MM.1S (cell line): ENCODE data around the gene ZFTA.

ENCODE experiments used
- DNase-seq: peaks from one replicate; pipeline ENCODE4 v3.0.0-alpha.2; 2015
- H2AFZ ChIP-seq: fragments of 300-600 bp; sonication (generic); 2 replicates; pipeline ENCODE4 v1.6.0; 2016; ENCODE audit warnings: antibody characterized with exemption, low read length
- H3F3A ChIP-seq: fragments of 300-600 bp; sonication (generic); 2 replicates; pipeline ENCODE4 v1.6.1; 2016; ENCODE audit warnings: mild to moderate bottlenecking, antibody characterized with exemption, low read length, moderate library complexity, mixed read lengths; ENCODE audit not compliant: insufficient read depth
- H3K27ac ChIP-seq: fragments of 300-600 bp; sonication (generic); 2 replicates; pipeline ENCODE4 v1.5.1; 2016; ENCODE audit warnings: mild to moderate bottlenecking, low read length
- H3K27me3 ChIP-seq: fragments of 300-600 bp; sonication (generic); replicated peaks from 2 replicates; pipeline ENCODE4 v1.6.0; 2016; ENCODE audit warnings: low read length; ENCODE audit not compliant: insufficient read depth
- H3K36me3 ChIP-seq: fragments of 300-600 bp; sonication (generic); replicated peaks from 2 replicates; pipeline ENCODE4 v1.6.1; 2016; ENCODE audit warnings: mild to moderate bottlenecking, low read length, mixed read lengths; ENCODE audit not compliant: insufficient read depth
- H3K4me1 ChIP-seq: fragments of 300-600 bp; sonication (generic); 2 replicates; pipeline ENCODE4 v1.6.1; 2016; ENCODE audit warnings: low read length, mixed read lengths
- H3K4me2 ChIP-seq: fragments of 300-600 bp; sonication (generic); 2 replicates; pipeline ENCODE4 v1.6.0; 2016; ENCODE audit warnings: low read depth, low read length
- H3K4me3 ChIP-seq: fragments of 300-600 bp; sonication (generic); 2 replicates; pipeline ENCODE4 v1.5.1; 2016; ENCODE audit warnings: low read length, mixed read lengths
- H3K79me2 ChIP-seq: fragments of 300-600 bp; sonication (generic); 2 replicates; pipeline ENCODE4 v1.6.1; 2016; ENCODE audit warnings: mixed run types, low read length, mixed read lengths
- H3K9ac ChIP-seq: fragments of 300-600 bp; sonication (generic); 2 replicates; pipeline ENCODE4 v1.6.1; 2016; ENCODE audit warnings: low read length, mixed read lengths
- H3K9me2 ChIP-seq: fragments of 300-600 bp; sonication (generic); replicated peaks from 2 replicates; pipeline ENCODE4 v1.6.1; 2016; ENCODE audit warnings: mild to moderate bottlenecking, low read length, mixed read lengths; ENCODE audit not compliant: insufficient read depth
- H3K9me3 ChIP-seq: fragments of 300-600 bp; sonication (generic); replicated peaks from 2 replicates; pipeline ENCODE4 v1.6.1; 2016; ENCODE audit warnings: mild to moderate bottlenecking, low read length, mixed read lengths; ENCODE audit not compliant: insufficient read depth
- H4K20me1 ChIP-seq: fragments of 300-600 bp; sonication (generic); 2 replicates; pipeline ENCODE4 v1.6.1; 2016; ENCODE audit warnings: mild to moderate bottlenecking, low read length, moderate library complexity, mixed read lengths; ENCODE audit not compliant: insufficient read depth
- EZH2 ChIP-seq: fragments of 300-600 bp; sonication (generic); optimal IDR thresholded peaks from 2 replicates; pipeline ENCODE3; 2017; ENCODE audit warnings: low read depth, mild to moderate bottlenecking, antibody characterized with exemption, low read length, mixed read lengths
- EZH2phosphoT487 ChIP-seq: fragments of 300-600 bp; sonication (generic); IDR thresholded peaks from 2 replicates; pipeline ENCODE4 v1.6.1; 2018; ENCODE audit warnings: antibody characterized with exemption, low read length
- TF ChIP-seq, protein P1 (sequence below): fragments of 300-600 bp; sonication (generic); IDR thresholded peaks from 2 replicates; pipeline ENCODE4 v1.5.1; 2016; ENCODE audit warnings: antibody characterized with exemption, low read length, mixed read lengths

Gene ZFTA

DNA sequence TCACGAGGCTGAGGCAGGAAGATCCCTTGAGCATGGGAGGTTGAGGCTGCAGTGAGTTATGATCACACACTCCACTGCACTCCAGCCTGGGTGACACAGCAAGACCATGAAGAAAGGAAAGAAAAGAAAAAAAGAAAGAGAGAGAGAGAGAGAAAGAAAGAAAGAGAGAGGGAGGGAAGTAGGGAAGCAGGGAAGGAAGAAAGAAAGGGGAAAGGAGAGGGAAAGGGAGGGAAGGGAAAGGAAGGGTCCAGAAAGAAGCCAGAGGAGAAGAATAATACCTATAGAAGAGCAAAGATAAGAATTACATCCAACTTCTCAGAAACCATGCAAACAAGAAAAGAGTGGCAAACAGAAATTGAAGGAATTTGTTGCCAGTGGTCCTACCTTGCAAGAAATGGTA lies 17.2 kb upstream of the ZFTA start:
- Histone ChIP-seq H3K9me3 (no peaks in the 10 kb centered on the region), H3K4me1 (no peaks in the 10 kb centered on the region), H3K79me2 (no peaks in the 10 kb centered on the region), H3K27me3 (no peaks in the 10 kb centered on the region), H3K9me2 (no peaks in the 10 kb centered on the region), H3K4me3 (no peak overlapping the region), H3F3A (no peaks in the 10 kb centered on the region), H3K9ac (no peak overlapping the region), H3K4me2 (no peak overlapping the region), H3K36me3 (no peaks in the 10 kb centered on the region), H2AFZ (no peak overlapping the region), H4K20me1 (no peaks in the 10 kb centered on the region), H3K27ac (no peak overlapping the region)
- TF ChIP-seq EZH2 (no peak), EZH2phosphoT487 (no peak)
- TF ChIP-seq, protein P1, sequence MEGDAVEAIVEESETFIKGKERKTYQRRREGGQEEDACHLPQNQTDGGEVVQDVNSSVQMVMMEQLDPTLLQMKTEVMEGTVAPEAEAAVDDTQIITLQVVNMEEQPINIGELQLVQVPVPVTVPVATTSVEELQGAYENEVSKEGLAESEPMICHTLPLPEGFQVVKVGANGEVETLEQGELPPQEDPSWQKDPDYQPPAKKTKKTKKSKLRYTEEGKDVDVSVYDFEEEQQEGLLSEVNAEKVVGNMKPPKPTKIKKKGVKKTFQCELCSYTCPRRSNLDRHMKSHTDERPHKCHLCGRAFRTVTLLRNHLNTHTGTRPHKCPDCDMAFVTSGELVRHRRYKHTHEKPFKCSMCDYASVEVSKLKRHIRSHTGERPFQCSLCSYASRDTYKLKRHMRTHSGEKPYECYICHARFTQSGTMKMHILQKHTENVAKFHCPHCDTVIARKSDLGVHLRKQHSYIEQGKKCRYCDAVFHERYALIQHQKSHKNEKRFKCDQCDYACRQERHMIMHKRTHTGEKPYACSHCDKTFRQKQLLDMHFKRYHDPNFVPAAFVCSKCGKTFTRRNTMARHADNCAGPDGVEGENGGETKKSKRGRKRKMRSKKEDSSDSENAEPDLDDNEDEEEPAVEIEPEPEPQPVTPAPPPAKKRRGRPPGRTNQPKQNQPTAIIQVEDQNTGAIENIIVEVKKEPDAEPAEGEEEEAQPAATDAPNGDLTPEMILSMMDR: no peak
- DNase-seq: no peak

DNA sequence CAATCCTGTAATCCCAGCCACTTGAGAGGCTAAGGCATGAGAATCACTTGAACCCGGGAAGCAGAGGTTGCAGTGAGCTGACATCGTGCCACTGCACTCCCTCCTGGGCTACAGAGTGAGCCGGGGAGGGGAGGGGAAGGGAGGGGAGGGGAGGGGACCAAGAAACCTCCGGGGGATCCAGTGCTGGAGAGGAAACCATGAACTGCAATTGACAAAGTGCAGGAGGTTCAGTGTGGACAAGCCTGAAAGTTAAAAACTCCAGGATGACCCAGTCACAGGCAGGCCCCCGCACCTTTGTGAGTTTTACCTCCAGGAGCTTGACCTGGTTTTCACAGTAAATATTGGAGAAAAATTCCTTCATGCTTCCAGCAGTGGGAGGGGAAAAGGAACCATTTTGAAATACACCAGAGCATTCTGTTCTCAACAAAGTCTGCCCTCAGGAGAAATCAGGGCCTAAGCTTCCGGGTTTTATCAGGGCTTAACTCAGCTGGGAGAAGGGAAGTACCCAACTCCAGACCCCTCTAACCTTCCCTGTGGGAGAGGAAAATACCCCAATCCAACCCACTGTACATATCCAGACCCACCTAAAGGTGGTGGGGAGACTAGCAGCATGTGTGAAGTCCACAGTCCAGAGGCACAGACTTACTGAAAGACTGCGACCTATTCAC lies 15.5 kb upstream of the ZFTA start:
- Histone ChIP-seq H4K20me1 (no peaks in the 10 kb centered on the region), H3K4me3 (no peak overlapping the region), H3K4me2 (no peak overlapping the region), H3K9ac (no peak overlapping the region), H3K4me1 (no peaks in the 10 kb centered on the region), H3K27me3 (no peaks in the 10 kb centered on the region), H3K36me3 (no peaks in the 10 kb centered on the region), H3K9me2 (no peaks in the 10 kb centered on the region), H3F3A (no peaks in the 10 kb centered on the region), H3K79me2 (no peaks in the 10 kb centered on the region), H3K9me3 (no peaks in the 10 kb centered on the region), H2AFZ (no peak overlapping the region), H3K27ac (no peak overlapping the region)
- TF ChIP-seq, protein P1: no peak
- TF ChIP-seq EZH2: no peak
- no peak for DNase-seq

DNA sequence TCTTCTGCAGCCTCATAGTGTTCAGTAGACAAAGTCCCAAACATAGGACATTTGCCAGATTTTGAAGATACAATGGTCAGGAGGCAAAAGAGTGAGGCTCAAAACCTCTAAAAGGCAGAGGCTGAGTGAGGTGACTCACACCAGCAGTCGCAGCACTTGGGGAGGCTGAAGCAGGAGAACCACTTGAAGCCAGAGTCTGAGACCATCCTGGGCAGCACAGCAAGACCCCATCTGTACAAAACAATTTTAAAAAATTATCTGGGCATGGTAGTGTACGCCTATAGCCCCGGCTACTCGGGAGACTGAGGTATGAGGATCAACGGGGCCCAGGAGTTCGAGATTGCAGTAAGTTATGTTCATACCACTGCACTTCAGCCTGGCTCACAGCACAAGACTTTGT lies 14.2 kb upstream of the ZFTA start:
- no peak overlapping the region for H3K9ac ChIP-seq
- DNase-seq: no peak
- H3K4me1 ChIP-seq: no peaks in the 10 kb centered on the region
- no peak overlapping the region for H3K27ac ChIP-seq
- no peak overlapping the region for H3K4me2 ChIP-seq
- H4K20me1 ChIP-seq: no peaks in the 10 kb centered on the region
- TF ChIP-seq EZH2 (no peak), EZH2phosphoT487 (no peak)
- TF ChIP-seq, protein P1: no peak
- H3K36me3 ChIP-seq: no peaks in the 10 kb centered on the region
- H2AFZ ChIP-seq: no peak overlapping the region
- no peaks in the 10 kb centered on the region for H3K9me2 ChIP-seq
- no peaks in the 10 kb centered on the region for H3F3A ChIP-seq
- no peaks in the 10 kb centered on the region for H3K79me2 ChIP-seq
- H3K9me3 ChIP-seq: no peaks in the 10 kb centered on the region
- no peak overlapping the region for H3K4me3 ChIP-seq
- H3K27me3 ChIP-seq: no peaks in the 10 kb centered on the region
